Measurements from ENCODE around the gene DAZAP2. TPM values are rescaled to one million over a fixed set of nuclear protein-coding genes. Genes with fewer than 3 reads are reported as not detected.
A peak's percentile ranks its signal among the peaks of the same experiment; 100 is the strongest.
"Not testable (repeated sequence)": the region's sequence is repeated elsewhere in the genome, so short reads cannot be mapped to it uniquely, and the experiment has no call there.

DAZAP2 gene
- total RNA-seq, 1 donor from 2014 or later, result 179 TPM

DNA sequence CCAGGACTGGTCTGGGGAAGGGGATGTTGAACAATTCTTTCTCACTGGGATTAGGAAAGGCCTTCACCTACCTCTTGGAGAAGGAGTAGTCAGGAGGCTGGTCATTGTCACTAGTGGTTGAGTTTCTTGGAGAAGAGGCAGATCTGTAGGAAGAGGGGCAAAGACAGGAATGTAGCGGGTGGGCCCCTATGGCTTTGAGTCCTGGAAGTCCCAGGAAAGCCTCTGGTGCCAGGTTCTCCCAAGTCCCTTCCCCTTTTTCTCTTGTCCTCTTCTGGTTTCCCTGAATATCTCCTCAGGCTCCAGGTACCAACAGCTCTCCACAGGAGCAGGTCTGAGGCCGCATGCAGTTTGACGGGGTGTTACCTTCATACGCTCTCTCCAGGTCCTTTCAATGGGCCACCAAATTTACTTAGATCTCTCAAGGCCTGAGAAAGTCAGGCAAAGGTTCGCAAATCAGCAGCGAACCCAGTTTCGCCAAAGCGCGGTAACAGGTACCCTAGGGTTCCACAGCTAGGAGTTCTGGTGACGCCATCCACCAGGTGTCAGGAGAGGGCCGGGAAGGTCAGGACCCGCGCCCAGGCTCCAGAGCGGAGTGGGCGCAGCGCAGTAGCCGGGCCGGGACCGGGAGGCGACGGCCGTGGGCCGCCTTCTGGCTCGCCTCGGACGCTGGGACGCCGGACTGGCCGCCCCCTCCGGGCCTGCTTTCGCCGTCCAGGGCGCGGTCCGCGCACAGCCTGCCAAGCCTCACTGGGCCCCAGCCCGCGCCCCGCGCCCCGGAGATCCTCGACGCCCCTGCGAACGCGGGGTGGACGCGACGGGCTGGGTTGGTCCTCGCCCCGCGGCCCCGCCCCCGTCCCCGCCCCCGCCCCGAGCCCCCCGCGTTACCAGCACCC, 30.8 kb downstream of the DAZAP2 start:
- Histone ChIP-seq H3K9me3 (replicated peaks) (no peaks in the 10 kb centered on the region), H3K27me3 (ENCODE audit: low read depth) (peaks cover 33% of the 10 kb centered on the region), H3K36me3 (no peaks in the 10 kb centered on the region), H3K27ac (replicated peaks) (peak overlapping the region; percentile 88), H3K4me1 (peaks cover 27% of the 10 kb centered on the region), H3K4me3 (peak overlapping the region; percentile 84)
- TF ChIP-seq, protein P1, sequence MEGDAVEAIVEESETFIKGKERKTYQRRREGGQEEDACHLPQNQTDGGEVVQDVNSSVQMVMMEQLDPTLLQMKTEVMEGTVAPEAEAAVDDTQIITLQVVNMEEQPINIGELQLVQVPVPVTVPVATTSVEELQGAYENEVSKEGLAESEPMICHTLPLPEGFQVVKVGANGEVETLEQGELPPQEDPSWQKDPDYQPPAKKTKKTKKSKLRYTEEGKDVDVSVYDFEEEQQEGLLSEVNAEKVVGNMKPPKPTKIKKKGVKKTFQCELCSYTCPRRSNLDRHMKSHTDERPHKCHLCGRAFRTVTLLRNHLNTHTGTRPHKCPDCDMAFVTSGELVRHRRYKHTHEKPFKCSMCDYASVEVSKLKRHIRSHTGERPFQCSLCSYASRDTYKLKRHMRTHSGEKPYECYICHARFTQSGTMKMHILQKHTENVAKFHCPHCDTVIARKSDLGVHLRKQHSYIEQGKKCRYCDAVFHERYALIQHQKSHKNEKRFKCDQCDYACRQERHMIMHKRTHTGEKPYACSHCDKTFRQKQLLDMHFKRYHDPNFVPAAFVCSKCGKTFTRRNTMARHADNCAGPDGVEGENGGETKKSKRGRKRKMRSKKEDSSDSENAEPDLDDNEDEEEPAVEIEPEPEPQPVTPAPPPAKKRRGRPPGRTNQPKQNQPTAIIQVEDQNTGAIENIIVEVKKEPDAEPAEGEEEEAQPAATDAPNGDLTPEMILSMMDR (IDR thresholded peaks at IDR 0.05; ENCODE audit: borderline replicate concordance), result peak; percentile 51
- intact Hi-C loops (cut with micrococcal nuclease), result loop anchor here (2.0 kb wide), 1 partner anchor 69 kb away; no protein-coding TSS in a partner anchor
- peak; percentile 27 for DNase-seq

DNA sequence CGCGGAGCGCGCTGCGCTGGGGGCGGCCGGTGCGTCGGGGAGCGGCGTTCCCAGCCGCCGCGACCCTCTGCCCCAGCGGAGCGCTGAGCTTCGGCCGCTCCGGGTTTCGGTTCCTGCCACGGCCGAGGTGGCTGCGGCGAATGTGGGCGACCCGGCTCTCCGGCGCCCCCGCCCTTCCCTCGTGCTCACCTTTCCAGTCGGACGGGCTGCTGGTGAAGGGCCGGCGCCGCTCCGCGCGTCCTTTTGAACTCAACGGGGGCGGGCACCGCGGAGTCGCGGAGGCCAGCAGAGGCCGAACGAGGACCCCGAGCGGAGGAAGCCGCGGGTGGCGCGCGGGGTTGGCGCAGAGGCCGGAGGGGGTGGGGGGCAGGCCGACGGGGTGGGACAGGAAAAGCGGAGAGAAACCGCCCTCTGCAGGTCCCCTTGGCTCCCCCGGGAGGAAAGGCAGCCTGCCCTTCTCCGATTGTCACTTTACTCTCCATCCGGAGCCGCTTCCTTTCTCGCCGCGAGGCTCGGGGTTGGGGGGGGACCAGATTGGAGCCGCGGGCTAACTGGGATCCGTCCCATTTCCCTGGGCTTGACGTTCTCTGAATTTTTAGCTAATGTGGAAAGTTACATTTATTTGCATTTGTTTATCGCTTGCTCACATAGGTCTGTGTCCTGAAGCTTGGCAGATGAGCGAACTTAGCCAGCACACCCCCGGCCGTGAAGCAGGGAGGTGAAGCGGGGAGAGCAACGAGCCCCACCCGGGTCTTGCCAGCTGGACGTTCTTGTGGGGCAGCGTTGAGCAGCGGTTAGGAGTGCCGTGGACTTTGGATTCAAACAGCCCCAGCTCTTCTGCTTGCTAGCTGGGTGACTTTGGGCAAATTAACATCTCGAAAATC, 31.7 kb downstream of the DAZAP2 start, which contains the start of gene SMAGP:
Gene SMAGP, minus strand, starts transcription at position 349 of the 884 bp plus-strand sequence. CDS start 1,137 bp downstream, outside the sequence.
- peak; percentile 62 for DNase-seq
- Histone ChIP-seq H3K36me3 (no peaks in the 10 kb centered on the region), H3K4me1 (peaks cover 27% of the 10 kb centered on the region), H3K27ac (replicated peaks) (peak within 1 kb of the TSS; percentile 88), H3K27me3 (ENCODE audit: low read depth) (peaks cover 33% of the 10 kb centered on the region), H3K4me3 (peak within 1 kb of the TSS; percentile 84), H3K9me3 (replicated peaks) (no peaks in the 10 kb centered on the region)
- TF ChIP-seq, protein P1 (IDR thresholded peaks at IDR 0.05; ENCODE audit: borderline replicate concordance), result peak; percentile 19
- intact Hi-C loops (cut with micrococcal nuclease), result no loop called here

DNA sequence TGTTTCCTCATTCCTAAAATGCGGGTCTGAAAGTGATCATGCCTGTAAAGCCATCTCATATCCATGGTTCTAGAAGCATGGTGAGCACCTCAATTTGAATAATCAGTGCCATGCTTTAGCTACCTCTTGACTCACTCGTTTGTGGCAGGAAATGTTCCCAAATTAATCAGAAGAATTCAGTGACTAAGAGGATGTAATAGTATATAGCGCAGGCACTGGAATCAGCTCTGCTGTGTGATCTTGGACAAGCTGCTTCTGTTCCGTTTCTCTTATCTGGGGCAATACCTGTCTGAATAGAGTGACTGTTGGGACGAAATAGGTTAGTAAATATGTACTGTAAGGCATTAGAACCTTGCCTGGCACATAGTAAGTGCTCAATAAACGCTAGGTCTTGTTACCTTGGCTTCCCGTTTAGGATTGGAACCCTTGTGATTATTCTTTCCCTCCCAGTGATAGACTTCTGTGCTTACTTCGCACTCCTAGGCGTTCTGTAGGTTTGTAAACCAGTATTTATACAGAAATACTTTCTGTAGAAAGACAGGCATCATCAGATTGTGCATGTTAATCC, 32.4 kb downstream of the DAZAP2 start:
- H3K9me3 ChIP-seq (replicated peaks), result no peaks in the 10 kb centered on the region
- intact Hi-C loops (cut with micrococcal nuclease), result no loop called here
- H3K27ac ChIP-seq (replicated peaks), result peak overlapping the region; percentile 88
- TF ChIP-seq, protein P1 (IDR thresholded peaks at IDR 0.05; ENCODE audit: borderline replicate concordance), result no peak
- peaks cover 27% of the 10 kb centered on the region for H3K4me1 ChIP-seq
- no peaks in the 10 kb centered on the region for H3K36me3 ChIP-seq
- peaks cover 33% of the 10 kb centered on the region for H3K27me3 ChIP-seq (ENCODE audit: low read depth)
- DNase-seq, result no peak
- peak overlapping the region; percentile 84 for H3K4me3 ChIP-seq

DNA sequence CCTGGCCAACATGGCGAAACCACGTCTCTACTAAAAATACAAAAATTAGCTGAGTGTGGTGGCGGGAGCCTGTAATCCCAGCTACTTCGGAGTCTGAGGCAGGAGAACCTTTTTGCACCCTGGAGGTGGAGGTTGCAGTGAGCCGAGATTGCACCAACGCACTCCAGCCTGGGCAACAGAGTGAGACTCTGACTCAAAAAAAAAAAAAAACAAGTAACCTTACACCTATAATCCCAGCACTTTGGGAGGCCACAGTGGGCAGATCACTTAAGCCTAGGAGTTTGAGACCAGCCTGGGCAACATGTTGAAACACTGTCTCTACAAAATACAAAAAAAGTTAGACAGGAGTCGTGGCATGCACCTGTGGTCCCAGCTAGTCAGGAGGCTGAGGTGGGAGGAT, 34.2 kb downstream of the DAZAP2 start:
- DNase-seq; H3K27ac ChIP-seq (replicated peaks); H3K36me3 ChIP-seq; intact Hi-C loops (cut with micrococcal nuclease); H3K9me3 ChIP-seq (replicated peaks); H3K4me3 ChIP-seq: not testable (repeated sequence)
- Histone ChIP-seq H3K4me1 (peaks cover 27% of the 10 kb centered on the region), H3K27me3 (ENCODE audit: low read depth) (peaks cover 37% of the 10 kb centered on the region)

DNA sequence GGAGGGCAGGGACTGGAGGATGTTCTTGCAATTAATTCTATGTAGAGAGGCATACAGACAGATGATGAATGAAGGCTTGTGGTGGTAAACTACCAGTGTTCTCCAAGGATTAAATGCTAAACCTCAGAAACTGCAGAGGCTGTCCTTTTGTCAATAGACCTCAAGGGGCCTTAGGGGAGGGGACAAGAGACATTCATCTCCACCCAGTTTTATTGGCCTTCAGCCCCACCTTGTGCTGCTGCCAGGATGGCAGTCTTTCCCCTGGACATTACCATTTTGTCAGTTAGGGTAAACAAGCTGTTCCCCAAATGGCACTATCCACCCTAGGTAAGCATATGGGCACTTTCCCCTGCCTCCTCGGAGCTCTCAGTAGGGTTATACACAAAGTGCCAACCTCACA, 36.5 kb downstream of the DAZAP2 start:
- no peak overlapping the region for H3K4me3 ChIP-seq
- no peak overlapping the region for H3K27ac ChIP-seq (replicated peaks)
- H3K36me3 ChIP-seq, result no peaks in the 10 kb centered on the region
- peaks cover 37% of the 10 kb centered on the region for H3K27me3 ChIP-seq (ENCODE audit: low read depth)
- no peaks in the 10 kb centered on the region for H3K9me3 ChIP-seq (replicated peaks)
- TF ChIP-seq, protein P1 (IDR thresholded peaks at IDR 0.05; ENCODE audit: borderline replicate concordance), result no peak
- intact Hi-C loops (cut with micrococcal nuclease), result no loop called here
- no peak for DNase-seq
- H3K4me1 ChIP-seq, result peaks cover 14% of the 10 kb centered on the region

Measured in left ventricle myocardium inferior (tissue), 1 donor.